Medulla oblongata (tissue), 1 donor: ENCODE results near the gene NLGN1.

Experiments used
- DNase-seq: peaks from one replicate; pipeline ENCODE4 v3.0.0-alpha.2; 2015; ENCODE audit errors: extremely low spot score

Gene NLGN1

DNA sequence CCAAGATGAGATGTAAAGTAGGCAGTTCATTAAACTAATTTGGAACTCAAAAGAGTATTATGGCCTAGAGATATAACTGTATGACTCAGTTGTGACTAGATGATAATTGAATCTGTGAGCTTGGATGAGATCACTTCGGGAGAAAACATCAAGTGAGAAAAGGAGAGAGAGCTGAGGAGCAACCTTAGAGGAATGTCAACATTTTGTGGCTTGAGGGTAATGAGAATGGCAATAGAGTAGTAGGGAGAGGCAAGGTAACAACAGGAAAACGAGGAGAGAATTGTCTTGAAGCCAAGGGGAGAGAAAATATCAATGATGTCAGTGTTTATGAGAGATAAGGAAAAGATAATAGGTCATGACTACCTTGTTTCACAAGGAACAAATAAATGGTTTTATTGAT lies 580.2 kb downstream of the NLGN1 start:
- no peak for DNase-seq

DNA sequence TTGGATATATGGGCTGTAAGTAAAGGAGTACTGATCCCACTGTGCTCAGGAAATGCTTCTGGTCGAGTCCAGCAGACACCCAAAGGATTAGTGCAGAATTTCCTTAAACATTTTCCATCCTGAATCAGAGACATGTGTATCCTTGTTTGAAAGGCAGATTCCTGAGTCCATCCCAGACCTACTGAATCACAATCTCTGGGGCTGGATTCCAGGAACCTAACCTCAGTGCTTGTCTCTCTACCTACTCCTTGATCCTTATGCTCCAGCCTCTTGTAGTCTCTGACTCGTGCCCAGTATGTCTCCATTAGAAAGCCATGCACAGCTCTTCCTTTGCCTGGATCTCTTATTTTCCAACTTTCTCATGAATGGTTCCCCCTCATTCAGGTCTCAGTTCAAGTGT lies 585.8 kb downstream of the NLGN1 start:
- no peak for DNase-seq

DNA sequence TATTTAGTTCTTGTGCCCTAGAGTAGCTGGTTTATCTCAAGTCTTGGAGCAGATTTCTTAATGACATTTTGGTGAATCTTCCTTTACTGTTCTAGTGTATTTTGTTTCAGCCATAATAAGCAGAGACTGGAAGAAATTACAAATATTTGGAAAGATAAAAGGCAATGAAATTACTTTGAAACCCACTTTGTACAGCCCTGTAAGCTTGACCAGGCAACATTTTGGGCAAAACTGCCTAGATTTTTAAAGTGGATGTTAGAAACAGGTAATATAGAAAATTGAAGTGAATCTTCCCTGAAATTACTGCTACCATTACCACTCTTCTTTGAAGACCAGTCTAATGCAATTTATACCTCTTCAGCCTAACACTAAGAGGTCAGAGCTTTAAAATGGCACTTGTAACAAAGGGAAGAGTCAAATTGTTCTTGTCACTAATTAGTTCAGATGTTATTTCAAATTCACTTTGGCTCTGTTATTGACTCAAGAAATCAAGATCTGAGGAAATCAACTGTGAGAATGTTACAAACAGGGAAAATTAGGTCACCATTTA lies 589.4 kb downstream of the NLGN1 start:
- DNase-seq: no peak

DNA sequence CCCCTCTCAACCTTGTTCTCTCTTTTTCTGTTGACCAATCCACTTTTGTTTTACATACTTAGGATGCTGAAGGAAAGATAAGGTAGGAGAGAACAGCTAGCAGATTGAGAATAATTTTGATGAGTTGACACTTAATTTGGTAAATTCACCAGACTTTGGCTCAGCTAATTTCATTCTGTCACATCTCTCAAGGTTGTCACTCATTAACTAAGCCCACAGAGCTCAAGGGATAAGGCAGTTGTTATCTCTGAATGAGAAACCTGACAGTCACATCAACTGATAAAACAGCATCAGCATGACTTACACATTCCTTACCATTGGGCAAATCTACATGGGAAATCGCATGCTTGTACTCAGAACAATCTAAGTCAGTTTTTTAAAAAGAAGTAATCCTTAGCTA lies 591.4 kb downstream of the NLGN1 start:
- no peak for DNase-seq

DNA sequence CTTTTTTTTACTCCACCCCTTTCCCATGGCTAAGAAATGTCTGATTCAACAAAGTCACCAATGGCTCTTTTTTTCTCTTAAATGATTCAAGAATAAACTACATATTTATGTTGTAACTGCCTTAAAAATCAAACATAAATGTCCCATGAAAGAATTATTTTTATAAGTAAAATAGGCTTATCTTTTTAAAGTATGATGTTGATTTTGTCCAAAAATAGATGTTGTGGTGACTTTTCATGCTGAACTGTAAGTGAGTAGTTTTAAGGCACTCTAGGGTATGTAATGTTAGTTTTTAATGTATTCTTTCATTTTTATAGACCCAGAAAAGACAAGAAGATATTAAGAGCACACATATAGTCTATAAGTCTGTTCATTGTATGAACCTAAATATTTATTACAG lies 594.9 kb downstream of the NLGN1 start:
- DNase-seq: no peak

DNA sequence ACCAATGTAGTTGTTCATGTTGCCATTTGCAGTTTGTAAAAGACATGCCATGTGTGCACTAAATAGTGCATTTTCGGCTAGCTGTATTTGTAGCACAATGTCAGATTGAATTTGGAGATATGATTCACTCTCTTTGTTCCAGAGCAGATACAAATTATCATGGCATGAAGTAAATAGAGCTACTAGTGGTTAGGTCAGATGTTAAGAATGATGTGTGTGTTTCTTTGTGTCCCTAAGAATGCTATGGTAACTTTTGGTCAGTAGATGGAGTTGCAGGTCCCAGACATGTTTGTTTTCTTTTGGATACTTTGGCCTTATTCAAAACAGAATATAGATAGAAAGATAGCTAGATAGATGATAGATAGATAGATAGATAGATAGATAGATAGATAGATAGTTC lies 595.8 kb downstream of the NLGN1 start:
- peak; percentile 48 for DNase-seq

DNA sequence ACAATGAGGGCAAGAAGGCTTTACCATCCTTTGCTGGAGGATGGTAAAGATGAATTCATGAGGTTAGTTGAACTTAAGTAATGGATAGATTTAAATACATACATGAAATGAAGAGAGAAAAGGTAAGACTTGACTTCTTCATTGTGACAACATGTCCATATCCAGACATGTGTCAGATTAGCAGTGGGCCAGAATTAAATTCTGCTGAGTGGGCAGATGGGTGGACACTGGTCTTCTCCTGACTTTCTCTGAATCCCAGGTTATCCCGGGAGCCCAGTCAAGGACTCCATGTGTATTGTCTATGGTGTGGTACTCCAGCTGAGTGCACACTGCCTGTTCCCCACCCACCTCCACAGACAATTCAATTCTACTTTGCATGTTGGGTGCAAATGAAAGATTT lies 603.1 kb downstream of the NLGN1 start:
- no peak for DNase-seq

DNA sequence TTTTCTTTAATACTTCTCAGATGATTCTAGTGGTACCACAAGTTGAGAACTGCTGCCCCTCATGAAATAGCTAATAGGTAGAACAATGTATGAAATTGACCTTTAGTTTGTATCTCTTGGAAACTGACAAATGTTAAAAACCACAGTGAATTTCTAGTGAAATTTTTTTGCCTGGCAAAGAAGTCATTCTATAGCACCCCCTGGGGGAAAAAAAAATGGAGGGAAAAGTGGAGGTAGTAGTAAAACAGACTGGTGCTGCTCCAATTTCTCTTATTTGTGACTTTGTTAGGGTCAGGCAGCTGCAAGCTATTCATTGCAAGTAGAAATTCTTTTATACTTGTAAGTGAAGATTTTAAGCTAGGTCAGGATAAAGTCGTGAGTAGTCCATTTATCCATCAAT lies 605.0 kb downstream of the NLGN1 start:
- DNase-seq: peak; percentile 13

DNA sequence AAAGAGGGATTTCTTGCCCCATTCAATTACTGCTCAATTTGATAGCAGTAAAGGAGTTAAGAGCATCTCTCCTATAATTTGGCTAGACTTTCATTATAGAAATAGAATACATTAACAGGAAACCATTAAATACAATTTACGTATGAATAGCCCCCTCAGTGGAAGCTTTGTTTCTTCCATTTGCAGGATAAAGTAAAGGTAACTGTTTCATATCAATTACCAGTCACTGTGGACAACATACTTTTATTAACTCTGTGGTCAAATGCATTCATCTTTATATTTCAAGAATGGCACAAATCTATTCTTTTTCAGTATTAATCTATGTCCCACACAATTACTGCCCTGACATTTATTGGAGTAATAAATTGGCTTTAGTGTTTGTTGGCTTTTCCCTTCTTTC lies 613.4 kb downstream of the NLGN1 start:
- no peak for DNase-seq

DNA sequence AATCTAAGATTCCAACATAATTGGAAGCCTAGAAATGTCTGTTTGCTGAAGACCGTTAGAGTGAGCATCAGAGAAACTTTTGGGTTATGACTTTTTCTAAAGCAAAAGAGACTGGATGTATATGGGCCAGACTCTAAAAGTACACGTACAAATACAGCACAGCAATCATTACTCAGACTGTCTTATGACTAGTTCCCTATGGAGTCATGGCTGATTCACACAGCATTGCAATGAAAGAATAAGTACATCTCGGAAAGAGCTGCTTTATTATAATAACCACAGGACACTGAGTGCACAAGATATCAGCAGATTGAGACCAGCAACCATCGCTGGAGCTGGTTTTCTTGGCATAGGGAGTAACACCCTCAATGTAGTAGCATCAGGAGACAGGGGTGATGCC lies 618.6 kb downstream of the NLGN1 start:
- DNase-seq: no peak

DNA sequence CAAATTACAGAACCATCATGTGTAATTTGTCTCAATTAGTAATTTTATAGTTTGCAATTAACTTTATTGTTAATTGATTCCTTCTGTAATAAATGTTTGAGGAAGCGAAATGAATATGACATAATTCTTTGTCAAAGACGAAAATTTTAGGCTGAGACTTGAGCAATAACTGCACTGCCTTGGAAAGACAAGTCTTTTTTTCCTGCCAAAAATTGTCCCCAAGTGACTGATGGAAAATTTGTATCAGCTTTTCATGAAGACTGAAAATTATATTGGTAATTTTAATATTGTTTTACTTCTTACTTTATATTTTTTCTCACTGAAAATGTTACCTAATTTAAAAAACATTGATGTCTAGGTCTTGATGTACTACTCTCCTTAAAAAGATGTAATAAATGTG lies 622.6 kb downstream of the NLGN1 start:
- DNase-seq: no peak

DNA sequence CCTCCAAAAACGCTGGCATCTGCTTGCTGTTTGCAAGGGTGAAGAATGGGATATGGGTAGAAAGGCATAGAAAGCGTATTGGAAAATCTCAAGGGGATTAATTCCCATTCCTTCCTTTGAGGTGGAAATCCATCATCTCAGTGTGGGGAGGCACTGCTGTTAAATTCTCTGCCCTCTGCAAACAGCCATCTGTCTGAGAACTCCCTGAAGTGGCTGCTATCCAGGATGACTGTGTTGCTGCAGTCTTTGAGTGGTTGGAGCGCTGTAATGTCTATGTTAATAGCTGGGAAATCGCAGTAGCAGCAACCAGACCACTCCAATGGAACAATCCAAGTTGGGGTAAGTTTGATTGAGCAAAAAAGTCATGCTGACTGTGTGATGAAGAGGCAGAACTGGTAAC lies 625.9 kb downstream of the NLGN1 start:
- DNase-seq: peak; percentile 12

DNA sequence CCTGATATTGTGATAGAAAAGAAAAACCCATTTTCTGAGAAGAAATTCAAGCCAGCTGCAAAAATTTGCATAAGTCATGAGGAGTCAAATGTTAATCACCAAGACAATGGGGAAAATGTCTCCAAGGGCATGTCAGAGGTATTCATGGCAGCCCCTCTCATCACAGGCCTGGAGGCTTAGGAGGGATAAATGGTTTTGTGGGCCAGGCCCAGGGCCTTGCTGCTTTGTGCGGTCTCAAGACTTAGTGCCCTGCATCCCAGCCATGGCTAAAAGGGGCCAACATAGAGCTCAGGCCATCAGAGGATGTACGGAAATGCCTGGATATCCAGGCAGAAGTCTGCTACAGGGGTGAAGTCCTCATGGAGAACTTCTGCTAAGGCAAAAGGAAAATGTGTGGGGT lies 631.1 kb downstream of the NLGN1 start:
- no peak for DNase-seq

DNA sequence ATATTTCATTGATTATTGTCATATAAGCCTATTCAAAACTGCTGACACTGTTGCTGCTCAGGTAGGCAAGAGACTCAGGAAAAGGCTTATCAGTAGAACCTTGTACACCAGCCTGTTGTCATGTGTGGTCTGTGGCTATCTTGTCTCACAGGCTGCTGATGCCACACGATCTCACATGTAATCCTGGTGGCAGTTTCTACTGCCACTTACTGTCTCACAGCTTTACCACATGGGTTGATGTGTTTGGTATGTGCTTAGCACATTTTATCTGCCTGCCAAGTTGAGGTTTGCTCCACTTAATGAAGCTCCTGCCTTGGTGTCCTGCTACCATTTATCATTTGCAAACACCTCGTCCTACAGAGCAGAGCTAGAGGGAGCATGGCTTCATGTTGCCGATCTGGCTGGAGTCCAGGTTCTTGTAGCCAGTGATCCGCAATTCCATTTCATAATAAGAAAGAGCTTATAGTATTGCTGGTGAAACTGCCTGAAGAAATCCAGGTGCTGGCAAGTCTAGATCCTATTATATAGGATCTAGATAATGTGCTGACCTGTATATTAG lies 637.9 kb downstream of the NLGN1 start:
- DNase-seq: no peak

DNA sequence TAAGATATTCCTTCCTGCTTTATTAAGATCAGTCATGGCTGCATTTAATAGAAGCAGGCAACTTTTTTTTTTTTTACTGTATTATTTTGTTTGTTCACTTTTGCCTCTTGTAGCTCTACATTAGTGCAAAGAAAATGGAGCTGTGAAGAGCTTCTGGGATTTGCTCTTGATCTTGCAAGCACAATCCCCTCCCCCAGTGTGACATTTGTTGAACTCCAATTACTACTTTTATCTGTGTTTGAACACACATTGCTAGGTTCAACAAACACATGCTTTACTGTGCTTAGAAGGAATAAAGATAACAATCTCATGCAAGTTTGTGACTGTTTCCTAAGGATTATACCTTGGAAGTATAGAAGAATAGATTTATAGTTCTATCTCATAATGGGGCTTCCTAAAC lies 648.8 kb downstream of the NLGN1 start:
- DNase-seq: no peak

DNA sequence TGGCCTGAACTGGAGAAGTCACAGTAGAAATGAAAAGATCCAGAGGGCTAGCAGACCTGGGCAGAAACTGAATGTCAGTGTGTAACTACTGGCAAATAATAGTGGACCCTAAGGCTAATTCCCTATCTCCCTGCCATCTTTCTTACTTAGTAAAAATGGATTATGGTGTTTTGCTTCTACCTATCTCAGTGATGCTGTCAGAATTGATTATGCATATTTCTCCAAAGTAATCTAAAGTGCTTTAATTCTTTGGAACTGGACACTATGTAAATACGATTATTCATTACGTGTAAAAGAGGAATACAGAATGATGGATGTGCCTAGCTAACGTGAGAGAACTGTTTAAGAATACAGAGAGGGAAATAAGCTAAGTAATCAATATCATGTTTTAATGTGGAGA lies 651.9 kb downstream of the NLGN1 start:
- no peak for DNase-seq

DNA sequence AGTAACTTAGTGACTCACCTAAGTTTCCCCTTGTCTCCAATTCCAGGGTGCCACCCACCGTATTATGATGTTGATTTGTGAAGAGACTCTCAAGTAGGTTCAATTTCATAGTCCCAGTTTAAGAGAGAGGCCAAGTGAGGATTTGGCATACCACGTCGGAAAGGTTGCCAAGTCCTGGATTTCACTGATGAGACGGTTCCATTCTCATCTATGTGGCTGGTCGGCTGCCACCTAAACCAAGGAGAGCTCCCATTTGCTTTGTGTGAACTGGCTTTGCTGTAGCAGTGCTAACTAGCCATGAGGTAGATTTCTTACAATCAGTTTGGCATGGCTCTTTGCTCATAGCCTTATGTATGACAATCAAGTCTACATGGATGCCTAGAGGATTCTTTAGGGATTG lies 653.6 kb downstream of the NLGN1 start:
- DNase-seq: no peak

DNA sequence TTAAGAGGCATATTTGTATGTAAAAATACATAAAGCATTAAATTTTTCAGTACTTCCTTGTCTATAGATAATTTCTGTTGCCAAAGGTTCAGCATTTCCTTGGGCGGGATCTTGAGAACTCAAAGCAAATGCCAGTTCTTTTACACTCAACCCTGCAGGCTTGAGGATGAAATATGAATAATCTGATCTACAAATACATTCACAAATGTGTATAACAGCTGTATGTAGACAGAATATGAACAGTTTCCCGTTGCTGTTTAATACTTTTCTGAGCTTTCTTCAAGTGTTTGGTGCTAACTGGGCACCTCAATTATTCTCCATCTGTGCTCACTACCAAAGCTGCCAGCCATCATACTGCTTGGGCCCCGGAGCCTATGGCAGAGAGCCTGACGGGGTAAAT lies 661.3 kb downstream of the NLGN1 start:
- DNase-seq: no peak

DNA sequence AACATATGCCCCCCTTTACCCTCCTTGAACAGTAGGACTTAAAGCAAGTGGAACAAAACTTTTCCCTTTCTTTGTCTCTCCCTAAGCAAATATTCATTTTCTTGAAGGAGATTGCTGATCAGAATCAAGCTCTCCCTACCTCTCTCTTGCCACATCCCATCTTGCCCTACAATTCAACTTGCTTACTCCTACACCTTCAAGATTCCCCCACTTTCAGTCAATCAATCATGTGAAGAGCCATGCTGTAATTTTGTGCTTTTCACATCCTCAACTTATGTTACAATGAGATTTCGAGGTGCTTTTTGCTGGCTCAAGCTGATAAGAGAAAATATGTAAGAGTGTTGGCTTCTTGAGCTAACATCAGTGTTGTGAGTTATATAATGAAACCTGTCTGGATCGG lies 662.9 kb downstream of the NLGN1 start:
- no peak for DNase-seq

DNA sequence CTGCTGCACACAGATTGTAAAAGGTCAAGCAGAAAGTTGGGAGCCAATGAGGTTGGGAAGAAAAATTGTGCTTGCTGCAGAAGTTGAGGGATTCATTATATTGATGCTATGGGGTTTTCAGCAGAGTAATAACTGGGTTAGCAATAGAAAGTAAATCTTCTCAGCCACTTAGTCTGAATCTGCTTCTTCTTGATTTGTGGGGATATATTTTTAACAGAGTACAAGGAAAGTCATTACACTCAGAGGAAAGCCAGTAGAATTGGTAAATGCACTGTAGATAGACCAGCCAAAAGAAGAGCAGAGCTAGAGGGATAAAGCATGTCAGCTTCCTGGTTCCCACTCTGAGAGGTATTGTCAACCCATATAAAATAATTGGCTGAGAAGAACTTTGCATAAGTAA lies 663.6 kb downstream of the NLGN1 start:
- DNase-seq: no peak

DNA sequence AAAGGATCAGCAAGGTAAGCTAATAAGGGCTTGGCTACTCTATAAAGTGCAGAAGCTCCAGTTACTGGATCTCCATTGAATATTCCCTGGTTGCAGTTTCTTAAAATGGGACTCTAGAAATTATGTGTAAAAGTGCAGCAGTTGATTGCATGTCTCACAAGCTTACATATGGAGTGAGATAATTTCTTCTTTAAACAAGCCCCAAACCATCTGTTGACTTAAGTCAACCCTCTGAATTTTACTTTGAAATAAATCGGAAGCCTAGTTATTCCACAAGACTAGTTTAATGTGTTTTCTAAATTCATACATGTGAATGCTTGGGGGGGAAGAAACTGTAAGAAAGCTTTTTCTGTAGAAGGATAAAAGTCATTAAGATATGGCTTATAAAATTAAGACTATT lies 664.2 kb downstream of the NLGN1 start:
- no peak for DNase-seq

DNA sequence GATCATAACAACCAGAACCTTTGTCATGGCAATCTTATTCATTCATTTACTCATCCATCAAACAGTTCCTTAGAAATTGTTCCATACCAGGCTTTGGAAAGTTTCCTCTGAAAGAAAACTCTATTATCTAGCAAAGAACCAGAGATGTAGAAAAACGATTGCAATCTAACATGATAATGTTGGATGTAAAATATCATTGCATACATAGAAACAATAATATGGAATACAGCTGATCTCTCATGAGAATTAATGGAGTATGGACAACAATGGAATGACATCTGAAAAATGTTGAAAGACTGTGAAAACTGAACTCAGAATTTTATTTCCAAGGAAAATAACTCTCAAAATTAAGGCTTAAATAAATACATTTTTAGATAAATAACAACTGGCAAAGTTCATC lies 665.4 kb downstream of the NLGN1 start:
- no peak for DNase-seq

DNA sequence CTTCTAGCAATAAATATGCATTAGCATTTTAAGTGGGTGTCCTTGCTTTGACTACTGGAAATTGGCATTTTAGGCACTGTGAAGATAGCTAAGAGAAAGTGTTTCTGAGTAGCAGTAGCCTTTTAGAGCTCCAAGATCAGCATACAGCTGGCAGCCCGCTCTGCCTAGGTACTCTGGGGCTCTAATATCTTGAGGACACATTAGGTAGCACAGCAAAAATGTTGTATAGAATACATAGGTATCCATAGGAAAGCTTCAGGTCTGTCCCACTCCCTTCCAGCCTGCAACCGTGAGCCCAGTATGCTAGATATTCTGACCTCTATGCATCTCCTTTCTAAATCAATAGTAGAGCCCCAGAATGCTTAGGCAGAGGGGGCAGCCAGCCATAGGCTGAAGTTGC lies 670.5 kb downstream of the NLGN1 start:
- DNase-seq: no peak

DNA sequence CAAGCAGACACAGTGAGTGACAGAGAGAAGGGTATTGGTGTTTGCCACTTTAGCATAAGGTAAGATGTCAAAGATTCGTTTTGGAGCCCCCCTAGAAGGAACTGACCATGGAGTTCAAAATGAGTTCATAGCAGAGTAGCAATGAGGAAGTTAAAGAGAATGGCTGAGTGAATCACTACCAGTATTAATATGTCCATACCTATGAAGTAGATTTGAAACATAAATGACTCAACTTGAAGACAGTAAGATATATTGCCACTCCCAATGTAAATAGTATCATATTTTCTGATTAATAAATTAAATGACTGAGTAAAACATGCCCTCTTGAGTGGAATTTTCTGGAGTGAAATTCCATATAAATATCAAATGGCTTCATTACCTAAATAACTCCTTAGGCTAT lies 675.1 kb downstream of the NLGN1 start:
- no peak for DNase-seq

DNA sequence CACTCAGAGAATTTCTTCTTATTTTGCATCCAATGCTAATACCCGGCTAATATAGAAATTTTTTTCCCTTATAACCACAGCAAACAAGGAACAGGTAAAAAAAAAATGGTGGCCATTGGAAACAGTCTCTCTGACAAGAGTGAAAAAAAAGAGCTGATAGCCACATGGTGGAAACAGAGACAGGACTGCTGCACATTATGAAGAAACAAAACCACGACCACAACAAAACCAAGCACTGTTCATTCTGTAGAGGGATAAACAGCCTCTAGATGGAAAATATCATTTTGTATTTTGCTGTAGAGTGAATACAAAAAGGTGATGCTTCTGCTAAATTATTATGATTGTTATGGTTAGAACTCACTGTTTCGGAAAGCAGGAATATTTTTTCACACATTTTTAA lies 686.2 kb downstream of the NLGN1 start:
- DNase-seq: no peak
